Right ventricle myocardium superior (tissue), 1 donor: Measurements from ENCODE around the gene DCTN1. TPM values are rescaled to one million over a fixed set of nuclear protein-coding genes. Genes with fewer than 3 reads are reported as not detected.
"Not testable (repeated sequence)": the region's sequence is repeated elsewhere in the genome, so short reads cannot be mapped to it uniquely, and the experiment has no call there.

Source experiments
- ATAC-seq: fragments of 200-7000 bp; cut with Tn5 transposase; one replicate; pipeline ENCODE4 v1.9.1; 2020; ENCODE audit warnings: mild to moderate bottlenecking; ENCODE audit not compliant: poor library complexity
- DNase-seq: peaks from one replicate; pipeline ENCODE4 v3.0.0-alpha.2; 2020
- intact Hi-C: fragments of 100-400 bp; cut with DNase I; formaldehyde crosslinking; loops from one replicate; pipeline ENCODE4 v1.11.2; 2022
- total RNA-seq: library from RNA; stranded (reverse); fragmentation: NEBNext Ultra II Directional; extraction: Animal tissue kit (Norgen Biotek cat#: 25700); gene quantifications from one replicate; pipeline ENCODE4 v1.2.1, GENCODE V29; 2021
- donor health status: DM: no; HTN: yes; CAD: no; lungs with severe emphysema.

DCTN1 gene
- total RNA-seq, 1 donor from 2014 or later, result 149 TPM

GRCh38 chr2:74336227-74336626 lies 43.9 kb downstream of the DCTN1 start:
- intact Hi-C loops, result loop anchor here (10.0 kb wide), 1 partner anchor 511 kb away; the partner anchor contains the start of gene STAMBP

GRCh38 chr2:74334931-74335333 lies 45.2 kb downstream of the DCTN1 start:
- intact Hi-C loops, result loop anchor here (10.0 kb wide), 1 partner anchor 510 kb away; the partner anchor contains the start of gene STAMBP
- DNase-seq, result peak; percentile 82
- peak; percentile 88 for ATAC-seq

More at GRCh38 chr2:74336227-74336626, 43.9 kb downstream of the DCTN1 start:
- not testable (repeated sequence) for ATAC-seq, DNase-seq

- DNase-seq (no peak), ATAC-seq (peak; percentile 53)
- intact Hi-C loops, result loop anchor here (10.0 kb wide), 1 partner anchor 509 kb away; the partner anchor contains the start of gene STAMBP
These were observed 46.1 kb downstream of the DCTN1 start for GRCh38 chr2:74333896-74334586.

- ATAC-seq, result peak; percentile 57
- intact Hi-C loops, result loop anchor here (10.0 kb wide), 1 partner anchor 508 kb away; the partner anchor contains the start of gene STAMBP
- no peak for DNase-seq
These were observed 46.9 kb downstream of the DCTN1 start for GRCh38 chr2:74333175-74333574.

GRCh38 chr2:74332550-74333174 lies 47.4 kb downstream of the DCTN1 start:
- intact Hi-C loops, result loop anchor here (10.0 kb wide), 1 partner anchor 508 kb away; the partner anchor contains the start of gene STAMBP
- peak; percentile 30 for ATAC-seq
- DNase-seq, result no peak

- intact Hi-C loops, result no loop called here
- DNase-seq, result no peak
- ATAC-seq, result no peak
These were observed 51.5 kb downstream of the DCTN1 start for GRCh38 chr2:74328573-74328972.

GRCh38 chr2:74328074-74328473 lies 52.0 kb downstream of the DCTN1 start:
- no peak for DNase-seq
- ATAC-seq, result no peak
- intact Hi-C loops, result no loop called here

- DNase-seq (no peak), ATAC-seq (no peak)
- intact Hi-C loops, result no loop called here
These were observed 52.5 kb downstream of the DCTN1 start for GRCh38 chr2:74327627-74328026.

GRCh38 chr2:74327199-74327598 lies 52.9 kb downstream of the DCTN1 start:
- intact Hi-C loops, result no loop called here
- ATAC-seq (no peak), DNase-seq (no peak)

GRCh38 chr2:74325815-74326214 lies 54.3 kb downstream of the DCTN1 start:
- ATAC-seq (no peak), DNase-seq (no peak)
- intact Hi-C loops, result no loop called here

GRCh38 chr2:74321737-74322136 lies 58.4 kb downstream of the DCTN1 start:
- DNase-seq, result no peak
- intact Hi-C loops, result no loop called here
- ATAC-seq, result no peak

- DNase-seq (no peak), ATAC-seq (no peak)
- intact Hi-C loops, result no loop called here
These were observed 62.4 kb downstream of the DCTN1 start for GRCh38 chr2:74317701-74318100.

- ATAC-seq (no peak), DNase-seq (no peak)
- intact Hi-C loops, result no loop called here
These were observed 63.4 kb downstream of the DCTN1 start for GRCh38 chr2:74316627-74317295.

GRCh38 chr2:74314107-74314506 lies 66.0 kb downstream of the DCTN1 start:
- DNase-seq, result no peak

GRCh38 chr2:74313497-74313896 lies 66.6 kb downstream of the DCTN1 start:
- DNase-seq (no peak), ATAC-seq (no peak)
- intact Hi-C loops, result no loop called here

More at GRCh38 chr2:74314107-74314506, 66.0 kb downstream of the DCTN1 start:
- intact Hi-C loops, result no loop called here
- ATAC-seq, result no peak

GRCh38 chr2:74312913-74313312 lies 67.2 kb downstream of the DCTN1 start:
- DNase-seq (no peak), ATAC-seq (no peak)
- intact Hi-C loops, result no loop called here
